ENCODE data around the gene COL16A1.

DNA sequence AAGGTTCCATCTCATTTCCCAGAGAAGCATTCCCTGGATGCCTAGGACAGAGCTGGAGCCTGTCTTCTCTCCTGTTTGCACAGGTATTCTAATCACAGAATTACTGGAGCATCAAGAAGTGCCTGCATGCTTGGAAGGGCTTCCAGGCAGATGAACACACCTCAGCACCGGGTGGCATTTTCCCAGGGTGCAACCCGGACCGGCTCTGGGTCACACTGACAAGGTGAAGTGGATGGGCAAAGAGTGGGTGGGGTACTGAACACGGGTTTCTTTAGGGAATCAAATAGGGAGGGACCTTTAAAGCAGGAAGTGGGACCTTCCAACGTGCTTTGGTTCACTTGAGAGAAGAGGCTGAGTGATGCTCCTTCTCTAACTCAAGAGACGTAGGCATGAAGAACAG is 52.1 kb downstream of the COL16A1 start:
- TF ChIP-seq, protein P1, sequence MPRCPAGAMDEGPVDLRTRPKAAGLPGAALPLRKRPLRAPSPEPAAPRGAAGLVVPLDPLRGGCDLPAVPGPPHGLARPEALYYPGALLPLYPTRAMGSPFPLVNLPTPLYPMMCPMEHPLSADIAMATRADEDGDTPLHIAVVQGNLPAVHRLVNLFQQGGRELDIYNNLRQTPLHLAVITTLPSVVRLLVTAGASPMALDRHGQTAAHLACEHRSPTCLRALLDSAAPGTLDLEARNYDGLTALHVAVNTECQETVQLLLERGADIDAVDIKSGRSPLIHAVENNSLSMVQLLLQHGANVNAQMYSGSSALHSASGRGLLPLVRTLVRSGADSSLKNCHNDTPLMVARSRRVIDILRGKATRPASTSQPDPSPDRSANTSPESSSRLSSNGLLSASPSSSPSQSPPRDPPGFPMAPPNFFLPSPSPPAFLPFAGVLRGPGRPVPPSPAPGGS (CRISPR knock-in tag; IDR thresholded peaks at IDR 0.05), result no peak
- TF ChIP-seq SIN3B (IDR thresholded peaks at IDR 0.05; ENCODE audit: low read length) (no peak), EZH2 (conservative IDR thresholded peaks at IDR 0.05; ENCODE audit: low read depth, low read length) (no peak), CHD4 (IDR thresholded peaks at IDR 0.05; ENCODE audit: borderline replicate concordance, low read length) (no peak), ZNF781 (CRISPR knock-in tag; IDR thresholded peaks at IDR 0.05; ENCODE audit: borderline replicate concordance, not compliant biosample characterization) (no peak), MAF1 (CRISPR knock-in tag; IDR thresholded peaks at IDR 0.05; ENCODE audit: borderline replicate concordance) (no peak)
- TF ChIP-seq, protein P2, sequence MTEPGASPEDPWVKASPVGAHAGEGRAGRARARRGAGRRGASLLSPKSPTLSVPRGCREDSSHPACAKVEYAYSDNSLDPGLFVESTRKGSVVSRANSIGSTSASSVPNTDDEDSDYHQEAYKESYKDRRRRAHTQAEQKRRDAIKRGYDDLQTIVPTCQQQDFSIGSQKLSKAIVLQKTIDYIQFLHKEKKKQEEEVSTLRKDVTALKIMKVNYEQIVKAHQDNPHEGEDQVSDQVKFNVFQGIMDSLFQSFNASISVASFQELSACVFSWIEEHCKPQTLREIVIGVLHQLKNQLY (CRISPR knock-in tag; IDR thresholded peaks at IDR 0.05), result no peak
- TF ChIP-seq, protein P3, sequence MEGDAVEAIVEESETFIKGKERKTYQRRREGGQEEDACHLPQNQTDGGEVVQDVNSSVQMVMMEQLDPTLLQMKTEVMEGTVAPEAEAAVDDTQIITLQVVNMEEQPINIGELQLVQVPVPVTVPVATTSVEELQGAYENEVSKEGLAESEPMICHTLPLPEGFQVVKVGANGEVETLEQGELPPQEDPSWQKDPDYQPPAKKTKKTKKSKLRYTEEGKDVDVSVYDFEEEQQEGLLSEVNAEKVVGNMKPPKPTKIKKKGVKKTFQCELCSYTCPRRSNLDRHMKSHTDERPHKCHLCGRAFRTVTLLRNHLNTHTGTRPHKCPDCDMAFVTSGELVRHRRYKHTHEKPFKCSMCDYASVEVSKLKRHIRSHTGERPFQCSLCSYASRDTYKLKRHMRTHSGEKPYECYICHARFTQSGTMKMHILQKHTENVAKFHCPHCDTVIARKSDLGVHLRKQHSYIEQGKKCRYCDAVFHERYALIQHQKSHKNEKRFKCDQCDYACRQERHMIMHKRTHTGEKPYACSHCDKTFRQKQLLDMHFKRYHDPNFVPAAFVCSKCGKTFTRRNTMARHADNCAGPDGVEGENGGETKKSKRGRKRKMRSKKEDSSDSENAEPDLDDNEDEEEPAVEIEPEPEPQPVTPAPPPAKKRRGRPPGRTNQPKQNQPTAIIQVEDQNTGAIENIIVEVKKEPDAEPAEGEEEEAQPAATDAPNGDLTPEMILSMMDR (CRISPR knock-in tag; IDR thresholded peaks at IDR 0.05), result no peak
- TF ChIP-seq, protein P4, sequence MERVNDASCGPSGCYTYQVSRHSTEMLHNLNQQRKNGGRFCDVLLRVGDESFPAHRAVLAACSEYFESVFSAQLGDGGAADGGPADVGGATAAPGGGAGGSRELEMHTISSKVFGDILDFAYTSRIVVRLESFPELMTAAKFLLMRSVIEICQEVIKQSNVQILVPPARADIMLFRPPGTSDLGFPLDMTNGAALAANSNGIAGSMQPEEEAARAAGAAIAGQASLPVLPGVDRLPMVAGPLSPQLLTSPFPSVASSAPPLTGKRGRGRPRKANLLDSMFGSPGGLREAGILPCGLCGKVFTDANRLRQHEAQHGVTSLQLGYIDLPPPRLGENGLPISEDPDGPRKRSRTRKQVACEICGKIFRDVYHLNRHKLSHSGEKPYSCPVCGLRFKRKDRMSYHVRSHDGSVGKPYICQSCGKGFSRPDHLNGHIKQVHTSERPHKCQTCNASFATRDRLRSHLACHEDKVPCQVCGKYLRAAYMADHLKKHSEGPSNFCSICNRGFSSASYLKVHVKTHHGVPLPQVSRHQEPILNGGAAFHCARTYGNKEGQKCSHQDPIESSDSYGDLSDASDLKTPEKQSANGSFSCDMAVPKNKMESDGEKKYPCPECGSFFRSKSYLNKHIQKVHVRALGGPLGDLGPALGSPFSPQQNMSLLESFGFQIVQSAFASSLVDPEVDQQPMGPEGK (CRISPR knock-in tag; IDR thresholded peaks at IDR 0.05), result no peak
- TF ChIP-seq, protein P5, sequence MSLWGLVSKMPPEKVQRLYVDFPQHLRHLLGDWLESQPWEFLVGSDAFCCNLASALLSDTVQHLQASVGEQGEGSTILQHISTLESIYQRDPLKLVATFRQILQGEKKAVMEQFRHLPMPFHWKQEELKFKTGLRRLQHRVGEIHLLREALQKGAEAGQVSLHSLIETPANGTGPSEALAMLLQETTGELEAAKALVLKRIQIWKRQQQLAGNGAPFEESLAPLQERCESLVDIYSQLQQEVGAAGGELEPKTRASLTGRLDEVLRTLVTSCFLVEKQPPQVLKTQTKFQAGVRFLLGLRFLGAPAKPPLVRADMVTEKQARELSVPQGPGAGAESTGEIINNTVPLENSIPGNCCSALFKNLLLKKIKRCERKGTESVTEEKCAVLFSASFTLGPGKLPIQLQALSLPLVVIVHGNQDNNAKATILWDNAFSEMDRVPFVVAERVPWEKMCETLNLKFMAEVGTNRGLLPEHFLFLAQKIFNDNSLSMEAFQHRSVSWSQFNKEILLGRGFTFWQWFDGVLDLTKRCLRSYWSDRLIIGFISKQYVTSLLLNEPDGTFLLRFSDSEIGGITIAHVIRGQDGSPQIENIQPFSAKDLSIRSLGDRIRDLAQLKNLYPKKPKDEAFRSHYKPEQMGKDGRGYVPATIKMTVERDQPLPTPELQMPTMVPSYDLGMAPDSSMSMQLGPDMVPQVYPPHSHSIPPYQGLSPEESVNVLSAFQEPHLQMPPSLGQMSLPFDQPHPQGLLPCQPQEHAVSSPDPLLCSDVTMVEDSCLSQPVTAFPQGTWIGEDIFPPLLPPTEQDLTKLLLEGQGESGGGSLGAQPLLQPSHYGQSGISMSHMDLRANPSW (CRISPR knock-in tag; IDR thresholded peaks at IDR 0.05; ENCODE audit: borderline replicate concordance), result no peak
